Cerebellar cortex (tissue), 1 donor: ENCODE results near the gene SCRG1.
A peak's percentile ranks its signal among the peaks of the same experiment; 100 is the strongest.

Experiments used
- DNase-seq: peaks from one replicate; pipeline ENCODE4 v3.0.0-alpha.2; 2015; ENCODE audit warnings: low spot score

The SCRG1 gene

GRCh38 chr4:173410079-173410478, 11.2 kb upstream of the SCRG1 start:
- DNase-seq, result peak; percentile 13

GRCh38 chr4:173405840-173406606, 7.1 kb upstream of the SCRG1 start:
- DNase-seq, result no peak

GRCh38 chr4:173404296-173404865, 5.5 kb upstream of the SCRG1 start:
- DNase-seq, result no peak

- no peak for DNase-seq
Observed at GRCh38 chr4:173403051-173403450, 4.1 kb upstream of the SCRG1 start.

- DNase-seq, result no peak
Observed at GRCh38 chr4:173401063-173401462, 2.1 kb upstream of the SCRG1 start.

GRCh38 chr4:173398220-173398619, 696 bp downstream of the SCRG1 start:
- no peak for DNase-seq

GRCh38 chr4:173397604-173398003, 1.3 kb downstream of the SCRG1 start:
- DNase-seq, result no peak

- DNase-seq, result no peak
Observed at GRCh38 chr4:173391701-173392100, 7.2 kb downstream of the SCRG1 start.

- DNase-seq, result no peak
Observed at GRCh38 chr4:173386751-173387150, 12.2 kb downstream of the SCRG1 start.

- DNase-seq, result no peak
Observed at GRCh38 chr4:173382349-173382748, 16.6 kb downstream of the SCRG1 start.

GRCh38 chr4:173381610-173382009, 17.3 kb downstream of the SCRG1 start:
- DNase-seq, result no peak

- no peak for DNase-seq
Observed at GRCh38 chr4:173380987-173381386, 17.9 kb downstream of the SCRG1 start.

- DNase-seq, result no peak
Observed at GRCh38 chr4:173379929-173380328, 19.0 kb downstream of the SCRG1 start.

- DNase-seq, result no peak
Observed at GRCh38 chr4:173374588-173374987, 24.3 kb downstream of the SCRG1 start.

GRCh38 chr4:173371292-173372192, 27.4 kb downstream of the SCRG1 start:
- DNase-seq, result peak; percentile 80

- peak; percentile 98 for DNase-seq
Observed at GRCh38 chr4:173370477-173371291, 28.2 kb downstream of the SCRG1 start, which contains the start of gene SAP30. Gene SAP30 (plus strand): TSS chr4:173370954. CDS start chr4:173371183, 229 bp downstream.

GRCh38 chr4:173370130-173370476, 28.8 kb downstream of the SCRG1 start:
- no peak for DNase-seq

- peak; percentile 17 for DNase-seq
Observed at GRCh38 chr4:173367946-173368345, 31.0 kb downstream of the SCRG1 start.

- peak; percentile 23 for DNase-seq
Observed at GRCh38 chr4:173367285-173367684, 31.6 kb downstream of the SCRG1 start.

- DNase-seq, result no peak
Observed at GRCh38 chr4:173365359-173365996, 33.4 kb downstream of the SCRG1 start.

GRCh38 chr4:173362666-173363065, 36.2 kb downstream of the SCRG1 start:
- peak; percentile 55 for DNase-seq
